ENCODE results near the gene XPNPEP3.

Gene XPNPEP3

GRCh38 chr22:40939202-40939601 lies 82.3 kb downstream of the XPNPEP3 start:
- Histone ChIP-seq H3K9ac (ENCODE audit: insufficient read length, low read depth) (no peak overlapping the region), H3K4me3 (ENCODE audit: insufficient read length, low read depth) (no peak overlapping the region), H3K36me3 (ENCODE audit: insufficient read depth, insufficient read length, low read length) (no peaks in the 10 kb centered on the region), H3K9me3 (ENCODE audit: insufficient read depth, low read length) (no peaks in the 10 kb centered on the region), H3K27me3 (ENCODE audit: insufficient read depth, insufficient read length) (no peaks in the 10 kb centered on the region), H3K4me1 (ENCODE audit: insufficient read depth, insufficient read length) (no peaks in the 10 kb centered on the region)
- TF ChIP-seq SUZ12 (IDR thresholded peaks at IDR 0.05; ENCODE audit: extremely low read depth, insufficient read depth, insufficient read length) (no peak), ZNF274 (IDR thresholded peaks at IDR 0.05; ENCODE audit: low read depth, low read length) (no peak), YY1 (IDR thresholded peaks at IDR 0.05; ENCODE audit: insufficient read depth, insufficient read length) (no peak)
- DNase-seq (ENCODE audit: low read depth, low spot score): no peak

DNA sequence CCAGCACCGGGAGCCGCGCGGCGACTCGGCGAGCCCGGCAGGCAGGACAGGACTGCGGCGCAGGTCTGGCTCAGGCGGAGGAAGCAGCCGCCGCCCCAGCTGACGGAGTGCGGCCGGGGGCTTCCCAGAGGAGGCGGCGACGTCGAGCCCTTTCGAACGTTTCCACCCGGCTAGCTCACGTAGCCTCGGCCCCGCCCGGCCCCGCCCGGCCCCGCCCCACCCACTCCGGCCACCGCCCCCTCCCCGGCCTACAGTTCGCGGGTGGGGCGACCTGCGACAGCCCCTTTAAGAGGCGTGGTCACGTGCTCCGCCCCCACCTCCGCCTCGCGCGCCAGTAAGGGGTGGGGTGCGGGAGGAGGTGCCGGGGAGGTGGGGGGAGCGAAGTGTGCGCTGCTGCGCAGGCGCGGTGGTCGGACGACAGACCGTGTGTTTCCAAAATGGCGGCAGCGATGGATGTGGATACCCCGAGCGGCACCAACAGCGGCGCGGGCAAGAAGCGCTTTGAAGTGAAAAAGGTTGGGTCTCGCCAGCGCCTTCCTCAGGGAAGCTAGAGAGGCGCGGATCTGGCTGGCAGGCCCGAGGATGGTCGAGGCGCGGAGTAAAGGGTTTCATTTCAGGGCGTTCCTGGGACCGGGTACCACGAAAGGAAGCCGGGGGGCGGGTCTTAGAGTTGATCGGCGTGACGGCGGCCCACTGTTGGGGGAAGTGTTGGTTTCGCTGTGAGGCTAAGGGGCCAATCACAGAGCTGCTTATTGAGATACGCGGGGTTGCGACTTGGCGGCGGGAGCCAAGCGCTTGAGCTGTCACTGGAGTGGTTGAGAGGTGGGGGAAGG lies 94.2 kb downstream of the XPNPEP3 start, which contains the start of gene RBX1:
Gene RBX1 (plus strand): TSS at position 417 of the 833 bp plus-strand sequence. CDS start 21 bp downstream, at position 438.
- Histone ChIP-seq H3K27me3 (ENCODE audit: insufficient read depth, insufficient read length) (no peaks in the 10 kb centered on the region), H3K4me3 (ENCODE audit: insufficient read length, low read depth) (peak within 1 kb of the TSS; percentile 89), H3K9ac (ENCODE audit: insufficient read length, low read depth) (peak within 1 kb of the TSS; percentile 95), H3K9me3 (ENCODE audit: insufficient read depth, low read length) (no peaks in the 10 kb centered on the region), H3K4me1 (ENCODE audit: insufficient read depth, insufficient read length) (no peaks in the 10 kb centered on the region), H3K36me3 (ENCODE audit: insufficient read depth, insufficient read length, low read length) (peaks cover 27% of the 10 kb centered on the region)
- DNase-seq (ENCODE audit: low read depth, low spot score): peak; percentile 93
- no peak for TF ChIP-seq SUZ12 (IDR thresholded peaks at IDR 0.05; ENCODE audit: extremely low read depth, insufficient read depth, insufficient read length)
- peak; percentile 75 for TF ChIP-seq YY1 (IDR thresholded peaks at IDR 0.05; ENCODE audit: insufficient read depth, insufficient read length)

- H3K9ac ChIP-seq (ENCODE audit: insufficient read length, low read depth): peak overlapping the region; percentile 95
- H3K27me3 ChIP-seq (ENCODE audit: insufficient read depth, insufficient read length): no peaks in the 10 kb centered on the region
- H3K4me3 ChIP-seq (ENCODE audit: insufficient read length, low read depth): peak overlapping the region; percentile 89
- DNase-seq (ENCODE audit: low read depth, low spot score): no peak
- no peaks in the 10 kb centered on the region for H3K4me1 ChIP-seq (ENCODE audit: insufficient read depth, insufficient read length)
- peaks cover 27% of the 10 kb centered on the region for H3K36me3 ChIP-seq (ENCODE audit: insufficient read depth, insufficient read length, low read length)
- no peak for TF ChIP-seq ZNF274 (IDR thresholded peaks at IDR 0.05; ENCODE audit: low read depth, low read length)
- no peaks in the 10 kb centered on the region for H3K9me3 ChIP-seq (ENCODE audit: insufficient read depth, low read length)
Observed at GRCh38 chr22:40951795-40952605, 95.1 kb downstream of the XPNPEP3 start.

DNA sequence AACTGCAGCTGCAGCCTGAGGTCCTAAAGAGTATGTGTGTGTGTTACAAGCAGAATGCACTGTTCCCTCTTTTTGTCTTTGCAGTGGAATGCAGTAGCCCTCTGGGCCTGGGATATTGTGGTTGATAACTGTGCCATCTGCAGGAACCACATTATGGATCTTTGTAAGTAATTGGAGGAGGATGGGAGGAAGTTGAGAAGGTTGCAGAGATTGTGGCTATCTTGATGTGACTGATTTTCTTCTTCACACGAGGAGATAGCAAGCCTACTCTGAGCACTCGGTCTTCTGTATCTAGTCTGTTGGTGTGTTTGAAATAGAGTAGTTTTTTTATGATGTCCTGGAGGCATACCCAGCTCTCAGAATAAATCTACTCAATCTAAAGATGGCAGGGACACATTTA lies 96.5 kb downstream of the XPNPEP3 start:
- Histone ChIP-seq H3K27me3 (ENCODE audit: insufficient read depth, insufficient read length) (no peaks in the 10 kb centered on the region), H3K9me3 (ENCODE audit: insufficient read depth, low read length) (no peaks in the 10 kb centered on the region), H3K36me3 (ENCODE audit: insufficient read depth, insufficient read length, low read length) (peaks cover 29% of the 10 kb centered on the region), H3K4me1 (ENCODE audit: insufficient read depth, insufficient read length) (no peaks in the 10 kb centered on the region), H3K4me3 (ENCODE audit: insufficient read length, low read depth) (no peak overlapping the region), H3K9ac (ENCODE audit: insufficient read length, low read depth) (peak overlapping the region; percentile 10)
- DNase-seq (ENCODE audit: low read depth, low spot score): no peak
- TF ChIP-seq ZNF274 (IDR thresholded peaks at IDR 0.05; ENCODE audit: low read depth, low read length): no peak
- no peak for TF ChIP-seq YY1 (IDR thresholded peaks at IDR 0.05; ENCODE audit: insufficient read depth, insufficient read length)
- no peak for TF ChIP-seq SUZ12 (IDR thresholded peaks at IDR 0.05; ENCODE audit: extremely low read depth, insufficient read depth, insufficient read length)

GRCh38 chr22:40954113-40954512 lies 97.2 kb downstream of the XPNPEP3 start:
- no peaks in the 10 kb centered on the region for H3K4me1 ChIP-seq (ENCODE audit: insufficient read depth, insufficient read length)
- no peak overlapping the region for H3K9ac ChIP-seq (ENCODE audit: insufficient read length, low read depth)
- no peak for DNase-seq (ENCODE audit: low read depth, low spot score)
- H3K9me3 ChIP-seq (ENCODE audit: insufficient read depth, low read length): no peaks in the 10 kb centered on the region
- no peak for TF ChIP-seq SUZ12 (IDR thresholded peaks at IDR 0.05; ENCODE audit: extremely low read depth, insufficient read depth, insufficient read length)
- no peak for TF ChIP-seq ZNF274 (IDR thresholded peaks at IDR 0.05; ENCODE audit: low read depth, low read length)
- TF ChIP-seq YY1 (IDR thresholded peaks at IDR 0.05; ENCODE audit: insufficient read depth, insufficient read length): no peak
- no peaks in the 10 kb centered on the region for H3K27me3 ChIP-seq (ENCODE audit: insufficient read depth, insufficient read length)
- no peak overlapping the region for H3K4me3 ChIP-seq (ENCODE audit: insufficient read length, low read depth)
- H3K36me3 ChIP-seq (ENCODE audit: insufficient read depth, insufficient read length, low read length): peaks cover 31% of the 10 kb centered on the region

DNA sequence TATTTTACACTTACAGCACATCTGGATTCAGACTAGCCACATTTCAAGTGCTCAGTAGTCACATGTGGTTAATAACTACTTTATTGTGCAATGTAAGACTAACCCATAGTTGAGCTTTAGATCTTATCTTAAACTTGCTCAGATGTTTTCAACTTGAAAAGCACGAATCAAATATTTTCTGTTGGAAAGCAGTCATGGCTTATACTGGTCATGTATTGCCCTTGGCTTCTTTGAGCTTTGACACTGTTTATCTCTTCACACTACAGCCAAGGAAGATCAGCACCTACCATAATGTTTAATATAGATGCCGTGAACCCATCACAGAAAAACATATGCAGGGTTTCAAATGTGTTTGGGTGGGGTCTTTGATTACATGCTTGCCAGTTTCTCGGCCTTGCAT lies 98.6 kb downstream of the XPNPEP3 start:
- Histone ChIP-seq H3K4me3 (ENCODE audit: insufficient read length, low read depth) (no peak overlapping the region), H3K4me1 (ENCODE audit: insufficient read depth, insufficient read length) (no peaks in the 10 kb centered on the region), H3K36me3 (ENCODE audit: insufficient read depth, insufficient read length, low read length) (peaks cover 37% of the 10 kb centered on the region), H3K27me3 (ENCODE audit: insufficient read depth, insufficient read length) (no peaks in the 10 kb centered on the region), H3K9ac (ENCODE audit: insufficient read length, low read depth) (no peak overlapping the region), H3K9me3 (ENCODE audit: insufficient read depth, low read length) (no peaks in the 10 kb centered on the region)
- no peak for TF ChIP-seq ZNF274 (IDR thresholded peaks at IDR 0.05; ENCODE audit: low read depth, low read length)
- no peak for TF ChIP-seq YY1 (IDR thresholded peaks at IDR 0.05; ENCODE audit: insufficient read depth, insufficient read length)
- TF ChIP-seq SUZ12 (IDR thresholded peaks at IDR 0.05; ENCODE audit: extremely low read depth, insufficient read depth, insufficient read length): no peak
- DNase-seq (ENCODE audit: low read depth, low spot score): no peak

- no peaks in the 10 kb centered on the region for H3K4me1 ChIP-seq (ENCODE audit: insufficient read depth, insufficient read length)
- no peaks in the 10 kb centered on the region for H3K9me3 ChIP-seq (ENCODE audit: insufficient read depth, low read length)
- TF ChIP-seq SUZ12 (IDR thresholded peaks at IDR 0.05; ENCODE audit: extremely low read depth, insufficient read depth, insufficient read length) (no peak), YY1 (IDR thresholded peaks at IDR 0.05; ENCODE audit: insufficient read depth, insufficient read length) (no peak), ZNF274 (IDR thresholded peaks at IDR 0.05; ENCODE audit: low read depth, low read length) (no peak)
- no peak overlapping the region for H3K4me3 ChIP-seq (ENCODE audit: insufficient read length, low read depth)
- no peak for DNase-seq (ENCODE audit: low read depth, low spot score)
- peaks cover 48% of the 10 kb centered on the region for H3K36me3 ChIP-seq (ENCODE audit: insufficient read depth, insufficient read length, low read length)
- H3K9ac ChIP-seq (ENCODE audit: insufficient read length, low read depth): no peak overlapping the region
- H3K27me3 ChIP-seq (ENCODE audit: insufficient read depth, insufficient read length): no peaks in the 10 kb centered on the region
Observed at GRCh38 chr22:40957601-40958000, 100.7 kb downstream of the XPNPEP3 start.

Data from NT2/D1 (cell line).